ENCODE measurements around the gene AP3M1.
A peak's percentile ranks its signal among the peaks of the same experiment; 100 is the strongest.

AP3M1 gene

GRCh38 chr10:74175510-74176379 lies 25.1 kb upstream of the AP3M1 start:
- no peak for TF ChIP-seq EZH2phosphoT487 (IDR thresholded peaks at IDR 0.05; ENCODE audit: borderline replicate concordance, low read length)
- peak; percentile 1 for TF ChIP-seq CTCF (IDR thresholded peaks at IDR 0.05; ENCODE audit: low read depth, low read length, poor library complexity, severe bottlenecking)
- Histone ChIP-seq H3K36me3 (ENCODE audit: control insufficient read depth, low read length) (no peaks in the 10 kb centered on the region), H3K4me2 (ENCODE audit: low read length) (peak overlapping the region; percentile 91), H3K79me2 (ENCODE audit: control insufficient read depth, low read length) (peaks cover 33% of the 10 kb centered on the region), H4K20me1 (ENCODE audit: control insufficient read depth, insufficient read depth, low read depth, low read length) (no peaks in the 10 kb centered on the region), H3F3A (ENCODE audit: control insufficient read depth, insufficient read depth) (peaks cover 17% of the 10 kb centered on the region), H3K27ac (ENCODE audit: low read depth, low read length) (peak overlapping the region; percentile 37), H3K4me1 (ENCODE audit: control insufficient read depth, low read length) (peaks cover 31% of the 10 kb centered on the region), H3K27me3 (ENCODE audit: control insufficient read depth, low read length) (no peaks in the 10 kb centered on the region), H3K9me2 (replicated peaks; ENCODE audit: control insufficient read depth, low read length) (no peaks in the 10 kb centered on the region), H3K9me3 (ENCODE audit: control insufficient read depth, insufficient read depth, low read length) (no peaks in the 10 kb centered on the region), H3K4me3 (ENCODE audit: low read length) (peak overlapping the region; percentile 84)

GRCh38 chr10:74174521-74174920 lies 23.9 kb upstream of the AP3M1 start:
- H3K4me3 ChIP-seq (ENCODE audit: low read length): no peak overlapping the region
- no peaks in the 10 kb centered on the region for H3K9me3 ChIP-seq (ENCODE audit: control insufficient read depth, insufficient read depth, low read length)
- no peaks in the 10 kb centered on the region for H4K20me1 ChIP-seq (ENCODE audit: control insufficient read depth, insufficient read depth, low read depth, low read length)
- H3K36me3 ChIP-seq (ENCODE audit: control insufficient read depth, low read length): no peaks in the 10 kb centered on the region
- no peak overlapping the region for H3K4me2 ChIP-seq (ENCODE audit: low read length)
- H3F3A ChIP-seq (ENCODE audit: control insufficient read depth, insufficient read depth): peaks cover 17% of the 10 kb centered on the region
- H3K4me1 ChIP-seq (ENCODE audit: control insufficient read depth, low read length): peaks cover 32% of the 10 kb centered on the region
- no peaks in the 10 kb centered on the region for H3K9me2 ChIP-seq (replicated peaks; ENCODE audit: control insufficient read depth, low read length)
- peaks cover 27% of the 10 kb centered on the region for H3K79me2 ChIP-seq (ENCODE audit: control insufficient read depth, low read length)
- no peak overlapping the region for H3K27ac ChIP-seq (ENCODE audit: low read depth, low read length)
- TF ChIP-seq CTCF (IDR thresholded peaks at IDR 0.05; ENCODE audit: low read depth, low read length, poor library complexity, severe bottlenecking): no peak
- no peak for TF ChIP-seq EZH2phosphoT487 (IDR thresholded peaks at IDR 0.05; ENCODE audit: borderline replicate concordance, low read length)
- H3K27me3 ChIP-seq (ENCODE audit: control insufficient read depth, low read length): no peaks in the 10 kb centered on the region

- 0 out of 2 replicates have a peak, but pooled peaks cover 5% of the 10 kb centered on the region for H4K20me1 ChIP-seq (ENCODE audit: control insufficient read depth, insufficient read depth, low read depth, low read length)
- no peaks in the 10 kb centered on the region for H3K9me3 ChIP-seq (ENCODE audit: control insufficient read depth, insufficient read depth, low read length)
These were observed 21.0 kb upstream of the AP3M1 start for GRCh38 chr10:74171625-74172024.

More at GRCh38 chr10:74171625-74172024, 21.0 kb upstream of the AP3M1 start:
- H3K4me3 ChIP-seq (ENCODE audit: low read length): no peak overlapping the region
- peaks cover 18% of the 10 kb centered on the region for H3F3A ChIP-seq (ENCODE audit: control insufficient read depth, insufficient read depth)
- peaks cover 40% of the 10 kb centered on the region for H3K4me1 ChIP-seq (ENCODE audit: control insufficient read depth, low read length)
- no peaks in the 10 kb centered on the region for H3K36me3 ChIP-seq (ENCODE audit: control insufficient read depth, low read length)
- H3K9me2 ChIP-seq (replicated peaks; ENCODE audit: control insufficient read depth, low read length): no peaks in the 10 kb centered on the region
- peaks cover 9% of the 10 kb centered on the region for H3K27me3 ChIP-seq (ENCODE audit: control insufficient read depth, low read length)
- H3K27ac ChIP-seq (ENCODE audit: low read depth, low read length): no peak overlapping the region
- peaks cover 8% of the 10 kb centered on the region for H3K79me2 ChIP-seq (ENCODE audit: control insufficient read depth, low read length)
- TF ChIP-seq CTCF (IDR thresholded peaks at IDR 0.05; ENCODE audit: low read depth, low read length, poor library complexity, severe bottlenecking): no peak
- TF ChIP-seq EZH2phosphoT487 (IDR thresholded peaks at IDR 0.05; ENCODE audit: borderline replicate concordance, low read length): no peak
- no peak overlapping the region for H3K4me2 ChIP-seq (ENCODE audit: low read length)
